HepG2 (cell line): ENCODE data around the gene CASKIN2. TPM values are rescaled to one million over a fixed set of nuclear protein-coding genes. Genes with fewer than 3 reads are reported as not detected.
A peak's percentile ranks its signal among the peaks of the same experiment; 100 is the strongest.

ENCODE experiments used
- BHLHE40 ChIP-seq: IDR thresholded peaks from 2 replicates; pipeline ENCODE4 v1.6.1; 2011; ENCODE audit warnings: low read length, improper control_type of control experiment
- FOSL1 ChIP-seq: sonication (generic); formaldehyde crosslinking; IDR thresholded peaks from 2 replicates; pipeline ENCODE4 v1.9.0; 2021; ENCODE audit warnings: missing genetic modification reagents, borderline replicate concordance
- GATAD2A ChIP-seq: IDR thresholded peaks from 2 replicates; pipeline ENCODE4 v1.6.1; 2016
- HMG20B ChIP-seq: conservative IDR thresholded peaks from 2 replicates; pipeline ENCODE4 v1.6.1; 2016; ENCODE audit warnings: missing genetic modification reagents, missing compliant biosample characterization
- HOXA9 ChIP-seq: sonication (generic); formaldehyde crosslinking; IDR thresholded peaks from 2 replicates; pipeline ENCODE4 v1.8.1; 2022; ENCODE audit warnings: missing genetic modification reagents, mild to moderate bottlenecking, moderate library complexity, borderline replicate concordance
- ZNF7 ChIP-seq: IDR thresholded peaks from 2 replicates; pipeline ENCODE4 v1.6.1; 2016; ENCODE audit warnings: missing biosample characterization, missing genetic modification reagents
- polyA plus RNA-seq, 8 experiments: library from polyadenylated mRNA; depleted of rRNA in 3 of 8; stranded (reverse) in 7 of 8; unstranded in 1 of 8; fragments of >200 nt; fragmentation: Illumina TruSeq in 4 of 8; extraction: Trizol in 4 of 8; gene quantifications; 2 replicates each; pipeline versions ENCODE4 v1.2.1 to v1.2.3, GENCODE V29; 2011 to 2016; ENCODE audit warnings: low read depth in 4 of 8, missing spikeins in 1 of 8, mixed read lengths in 1 of 8; ENCODE audit not compliant: insufficient read depth in 1 of 8
- total RNA-seq, 5 experiments: library from RNA; depleted of rRNA; stranded (reverse); fragments of >200 nt; fragmentation: Illumina TruSeq; extraction: Trizol; gene quantifications; 2 replicates each; pipeline ENCODE4 v1.2.3, GENCODE V29; 2016; ENCODE audit warnings: low read depth in 1 of 5
- TF ChIP-seq, protein P1 (sequence below), 2 experiments: fragments of 450-650 bp in 1 of 2; sonication (generic) in 1 of 2; formaldehyde crosslinking in 1 of 2; IDR thresholded peaks; 2 replicates each; pipeline versions ENCODE4 v1.6.1 to v1.8.0; 2016 to 2022; ENCODE audit warnings: antibody characterized with exemption in 1 of 2, mild to moderate bottlenecking in 1 of 2, missing genetic modification reagents in 1 of 2
- TF ChIP-seq, protein P2 (sequence below): sonication (generic); formaldehyde crosslinking; IDR thresholded peaks from 2 replicates; pipeline ENCODE4 v1.4.0; 2020; ENCODE audit warnings: low read depth, mild to moderate bottlenecking, missing genetic modification reagents
- TF ChIP-seq, protein P3 (sequence below): sonication (generic); formaldehyde crosslinking; IDR thresholded peaks from 2 replicates; pipeline ENCODE4 v1.8.1; 2023; ENCODE audit warnings: missing genetic modification reagents, inconsistent platforms, borderline replicate concordance
- TF ChIP-seq, protein P4 (sequence below): IDR thresholded peaks from 2 replicates; pipeline ENCODE4 v1.6.1; 2016; ENCODE audit warnings: low read depth, borderline replicate concordance
- TF ChIP-seq, protein P5 (sequence below): sonication (generic); formaldehyde crosslinking; IDR thresholded peaks from 2 replicates; pipeline ENCODE4 v1.8.0; 2022; ENCODE audit warnings: mild to moderate bottlenecking, missing genetic modification reagents; ENCODE audit not compliant: insufficient replicate concordance
- TF ChIP-seq, protein P6 (sequence below): sonication (generic); formaldehyde crosslinking; IDR thresholded peaks from 2 replicates; pipeline ENCODE4 v1.4.0; 2020; ENCODE audit warnings: missing genetic modification reagents

Gene CASKIN2
- total and polyA plus RNA-seq, 2 of the 13 experiments (the other 11 are each of a cell fraction or from before 2014, with no cell fraction given): 5.2 to 7.8 TPM

DNA sequence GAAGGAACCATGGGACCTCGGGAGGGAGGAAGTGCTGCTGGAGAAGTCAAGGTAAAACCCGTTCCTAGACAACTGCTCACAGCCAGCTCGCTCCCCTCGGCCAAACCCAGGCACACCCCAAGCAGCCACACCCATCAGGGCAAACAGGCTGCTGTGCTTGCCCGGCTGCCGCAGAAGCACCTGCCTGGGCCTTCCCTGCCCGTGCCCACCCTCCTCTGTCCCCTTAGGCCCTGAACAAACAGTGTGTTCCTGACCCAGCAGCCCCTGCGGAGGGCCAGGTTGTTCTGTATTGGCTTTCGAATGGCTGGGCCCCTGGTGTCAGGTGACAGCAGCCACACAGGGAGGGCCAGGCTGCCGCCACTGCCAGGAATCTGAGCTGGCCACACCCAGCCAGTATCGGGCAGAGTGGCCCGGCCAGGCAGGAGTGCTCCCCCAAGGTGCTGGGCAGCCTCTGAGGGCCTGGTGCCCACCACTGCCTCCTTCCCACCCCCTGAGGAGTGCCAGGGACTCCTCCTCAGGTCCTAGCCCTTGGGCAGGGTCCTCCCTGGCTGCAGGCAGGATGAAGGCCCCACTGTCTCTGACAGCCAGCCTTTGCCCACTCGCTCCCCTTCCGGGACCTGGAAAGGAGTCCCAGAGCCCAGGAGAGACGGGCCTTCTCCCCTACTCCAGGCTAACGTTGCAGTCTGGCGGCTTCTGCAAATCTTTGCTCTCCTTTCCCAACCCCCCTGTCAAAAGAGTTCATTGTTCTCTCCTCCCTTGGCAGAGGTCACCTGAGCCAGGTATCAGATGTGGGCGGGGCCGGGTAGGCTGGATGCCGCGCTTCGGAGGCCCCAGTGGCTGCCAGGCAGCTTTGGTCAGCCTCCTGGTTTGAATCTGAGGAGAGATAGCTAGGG, 34.2 kb upstream of the CASKIN2 start (continued):
- TF ChIP-seq, protein P1, sequence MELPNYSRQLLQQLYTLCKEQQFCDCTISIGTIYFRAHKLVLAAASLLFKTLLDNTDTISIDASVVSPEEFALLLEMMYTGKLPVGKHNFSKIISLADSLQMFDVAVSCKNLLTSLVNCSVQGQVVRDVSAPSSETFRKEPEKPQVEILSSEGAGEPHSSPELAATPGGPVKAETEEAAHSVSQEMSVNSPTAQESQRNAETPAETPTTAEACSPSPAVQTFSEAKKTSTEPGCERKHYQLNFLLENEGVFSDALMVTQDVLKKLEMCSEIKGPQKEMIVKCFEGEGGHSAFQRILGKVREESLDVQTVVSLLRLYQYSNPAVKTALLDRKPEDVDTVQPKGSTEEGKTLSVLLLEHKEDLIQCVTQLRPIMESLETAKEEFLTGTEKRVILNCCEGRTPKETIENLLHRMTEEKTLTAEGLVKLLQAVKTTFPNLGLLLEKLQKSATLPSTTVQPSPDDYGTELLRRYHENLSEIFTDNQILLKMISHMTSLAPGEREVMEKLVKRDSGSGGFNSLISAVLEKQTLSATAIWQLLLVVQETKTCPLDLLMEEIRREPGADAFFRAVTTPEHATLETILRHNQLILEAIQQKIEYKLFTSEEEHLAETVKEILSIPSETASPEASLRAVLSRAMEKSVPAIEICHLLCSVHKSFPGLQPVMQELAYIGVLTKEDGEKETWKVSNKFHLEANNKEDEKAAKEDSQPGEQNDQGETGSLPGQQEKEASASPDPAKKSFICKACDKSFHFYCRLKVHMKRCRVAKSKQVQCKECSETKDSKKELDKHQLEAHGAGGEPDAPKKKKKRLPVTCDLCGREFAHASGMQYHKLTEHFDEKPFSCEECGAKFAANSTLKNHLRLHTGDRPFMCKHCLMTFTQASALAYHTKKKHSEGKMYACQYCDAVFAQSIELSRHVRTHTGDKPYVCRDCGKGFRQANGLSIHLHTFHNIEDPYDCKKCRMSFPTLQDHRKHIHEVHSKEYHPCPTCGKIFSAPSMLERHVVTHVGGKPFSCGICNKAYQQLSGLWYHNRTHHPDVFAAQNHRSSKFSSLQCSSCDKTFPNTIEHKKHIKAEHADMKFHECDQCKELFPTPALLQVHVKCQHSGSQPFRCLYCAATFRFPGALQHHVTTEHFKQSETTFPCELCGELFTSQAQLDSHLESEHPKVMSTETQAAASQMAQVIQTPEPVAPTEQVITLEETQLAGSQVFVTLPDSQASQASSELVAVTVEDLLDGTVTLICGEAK (IDR thresholded peaks at IDR 0.05): no peak
- TF ChIP-seq, protein P1 (CRISPR knock-in tag; IDR thresholded peaks at IDR 0.05): peak; percentile 93
- TF ChIP-seq, protein P2, sequence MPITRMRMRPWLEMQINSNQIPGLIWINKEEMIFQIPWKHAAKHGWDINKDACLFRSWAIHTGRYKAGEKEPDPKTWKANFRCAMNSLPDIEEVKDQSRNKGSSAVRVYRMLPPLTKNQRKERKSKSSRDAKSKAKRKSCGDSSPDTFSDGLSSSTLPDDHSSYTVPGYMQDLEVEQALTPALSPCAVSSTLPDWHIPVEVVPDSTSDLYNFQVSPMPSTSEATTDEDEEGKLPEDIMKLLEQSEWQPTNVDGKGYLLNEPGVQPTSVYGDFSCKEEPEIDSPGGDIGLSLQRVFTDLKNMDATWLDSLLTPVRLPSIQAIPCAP: no peak
- TF ChIP-seq, protein P3, sequence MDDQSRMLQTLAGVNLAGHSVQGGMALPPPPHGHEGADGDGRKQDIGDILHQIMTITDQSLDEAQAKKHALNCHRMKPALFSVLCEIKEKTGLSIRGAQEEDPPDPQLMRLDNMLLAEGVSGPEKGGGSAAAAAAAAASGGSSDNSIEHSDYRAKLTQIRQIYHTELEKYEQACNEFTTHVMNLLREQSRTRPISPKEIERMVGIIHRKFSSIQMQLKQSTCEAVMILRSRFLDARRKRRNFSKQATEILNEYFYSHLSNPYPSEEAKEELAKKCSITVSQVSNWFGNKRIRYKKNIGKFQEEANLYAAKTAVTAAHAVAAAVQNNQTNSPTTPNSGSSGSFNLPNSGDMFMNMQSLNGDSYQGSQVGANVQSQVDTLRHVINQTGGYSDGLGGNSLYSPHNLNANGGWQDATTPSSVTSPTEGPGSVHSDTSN (CRISPR knock-in tag): no peak
- TF ChIP-seq FOSL1 (CRISPR knock-in tag) (no peak), HOXA9 (CRISPR knock-in tag) (no peak), BHLHE40 (no peak), HMG20B (no peak), ZNF7 (CRISPR knock-in tag) (no peak), GATAD2A (CRISPR knock-in tag) (peak; percentile 82)
- TF ChIP-seq, protein P4, sequence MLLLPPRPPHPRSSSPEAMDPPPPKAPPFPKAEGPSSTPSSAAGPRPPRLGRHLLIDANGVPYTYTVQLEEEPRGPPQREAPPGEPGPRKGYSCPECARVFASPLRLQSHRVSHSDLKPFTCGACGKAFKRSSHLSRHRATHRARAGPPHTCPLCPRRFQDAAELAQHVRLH (CRISPR knock-in tag): peak; percentile 78; the same call in 1 of the 2 replicates
- TF ChIP-seq, protein P5, sequence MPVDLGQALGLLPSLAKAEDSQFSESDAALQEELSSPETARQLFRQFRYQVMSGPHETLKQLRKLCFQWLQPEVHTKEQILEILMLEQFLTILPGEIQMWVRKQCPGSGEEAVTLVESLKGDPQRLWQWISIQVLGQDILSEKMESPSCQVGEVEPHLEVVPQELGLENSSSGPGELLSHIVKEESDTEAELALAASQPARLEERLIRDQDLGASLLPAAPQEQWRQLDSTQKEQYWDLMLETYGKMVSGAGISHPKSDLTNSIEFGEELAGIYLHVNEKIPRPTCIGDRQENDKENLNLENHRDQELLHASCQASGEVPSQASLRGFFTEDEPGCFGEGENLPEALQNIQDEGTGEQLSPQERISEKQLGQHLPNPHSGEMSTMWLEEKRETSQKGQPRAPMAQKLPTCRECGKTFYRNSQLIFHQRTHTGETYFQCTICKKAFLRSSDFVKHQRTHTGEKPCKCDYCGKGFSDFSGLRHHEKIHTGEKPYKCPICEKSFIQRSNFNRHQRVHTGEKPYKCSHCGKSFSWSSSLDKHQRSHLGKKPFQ (CRISPR knock-in tag): peak; percentile 65
- TF ChIP-seq, protein P6, sequence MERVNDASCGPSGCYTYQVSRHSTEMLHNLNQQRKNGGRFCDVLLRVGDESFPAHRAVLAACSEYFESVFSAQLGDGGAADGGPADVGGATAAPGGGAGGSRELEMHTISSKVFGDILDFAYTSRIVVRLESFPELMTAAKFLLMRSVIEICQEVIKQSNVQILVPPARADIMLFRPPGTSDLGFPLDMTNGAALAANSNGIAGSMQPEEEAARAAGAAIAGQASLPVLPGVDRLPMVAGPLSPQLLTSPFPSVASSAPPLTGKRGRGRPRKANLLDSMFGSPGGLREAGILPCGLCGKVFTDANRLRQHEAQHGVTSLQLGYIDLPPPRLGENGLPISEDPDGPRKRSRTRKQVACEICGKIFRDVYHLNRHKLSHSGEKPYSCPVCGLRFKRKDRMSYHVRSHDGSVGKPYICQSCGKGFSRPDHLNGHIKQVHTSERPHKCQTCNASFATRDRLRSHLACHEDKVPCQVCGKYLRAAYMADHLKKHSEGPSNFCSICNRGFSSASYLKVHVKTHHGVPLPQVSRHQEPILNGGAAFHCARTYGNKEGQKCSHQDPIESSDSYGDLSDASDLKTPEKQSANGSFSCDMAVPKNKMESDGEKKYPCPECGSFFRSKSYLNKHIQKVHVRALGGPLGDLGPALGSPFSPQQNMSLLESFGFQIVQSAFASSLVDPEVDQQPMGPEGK (CRISPR knock-in tag): peak; percentile 79
